ENCODE results near the gene KDM6A.

DNA sequence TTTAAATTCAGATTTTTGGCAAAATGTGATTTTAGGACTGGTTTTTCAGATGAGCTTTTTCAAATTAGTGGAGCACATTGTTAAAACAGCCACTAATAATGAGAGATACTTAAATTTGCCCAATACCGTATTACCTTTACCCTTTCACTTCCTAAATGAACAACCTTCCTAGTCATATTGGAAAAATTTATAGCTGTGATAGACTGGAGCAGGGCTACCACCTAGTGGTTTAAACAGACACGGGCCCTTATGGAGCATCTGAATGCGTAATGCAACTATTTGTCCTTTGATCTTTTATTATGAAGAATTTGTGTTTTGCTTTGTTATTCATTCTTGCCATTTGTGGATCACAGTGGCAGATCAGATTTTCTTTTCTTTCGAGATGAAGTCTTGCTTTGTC lies 72.7 kb downstream of the KDM6A start:
- TF ChIP-seq, protein P1, sequence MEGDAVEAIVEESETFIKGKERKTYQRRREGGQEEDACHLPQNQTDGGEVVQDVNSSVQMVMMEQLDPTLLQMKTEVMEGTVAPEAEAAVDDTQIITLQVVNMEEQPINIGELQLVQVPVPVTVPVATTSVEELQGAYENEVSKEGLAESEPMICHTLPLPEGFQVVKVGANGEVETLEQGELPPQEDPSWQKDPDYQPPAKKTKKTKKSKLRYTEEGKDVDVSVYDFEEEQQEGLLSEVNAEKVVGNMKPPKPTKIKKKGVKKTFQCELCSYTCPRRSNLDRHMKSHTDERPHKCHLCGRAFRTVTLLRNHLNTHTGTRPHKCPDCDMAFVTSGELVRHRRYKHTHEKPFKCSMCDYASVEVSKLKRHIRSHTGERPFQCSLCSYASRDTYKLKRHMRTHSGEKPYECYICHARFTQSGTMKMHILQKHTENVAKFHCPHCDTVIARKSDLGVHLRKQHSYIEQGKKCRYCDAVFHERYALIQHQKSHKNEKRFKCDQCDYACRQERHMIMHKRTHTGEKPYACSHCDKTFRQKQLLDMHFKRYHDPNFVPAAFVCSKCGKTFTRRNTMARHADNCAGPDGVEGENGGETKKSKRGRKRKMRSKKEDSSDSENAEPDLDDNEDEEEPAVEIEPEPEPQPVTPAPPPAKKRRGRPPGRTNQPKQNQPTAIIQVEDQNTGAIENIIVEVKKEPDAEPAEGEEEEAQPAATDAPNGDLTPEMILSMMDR (IDR thresholded peaks at IDR 0.05): peak in 3 of 6 experiments; percentile 8 to 32 (median 19)
- no peak for TF ChIP-seq POLR2A (IDR thresholded peaks at IDR 0.05)
- TF ChIP-seq EP300 (IDR thresholded peaks at IDR 0.05): no peak
- TF ChIP-seq POLR2AphosphoS5 (IDR thresholded peaks at IDR 0.05): no peak

Data from upper lobe of left lung (tissue), 4 donors.